ENCODE results near the gene CCNO. TPM values are rescaled to one million over a fixed set of nuclear protein-coding genes. Genes with fewer than 3 reads are reported as not detected.

CCNO gene
- total RNA-seq, 1 experiment from 2014 or later = 11.7 TPM

DNA sequence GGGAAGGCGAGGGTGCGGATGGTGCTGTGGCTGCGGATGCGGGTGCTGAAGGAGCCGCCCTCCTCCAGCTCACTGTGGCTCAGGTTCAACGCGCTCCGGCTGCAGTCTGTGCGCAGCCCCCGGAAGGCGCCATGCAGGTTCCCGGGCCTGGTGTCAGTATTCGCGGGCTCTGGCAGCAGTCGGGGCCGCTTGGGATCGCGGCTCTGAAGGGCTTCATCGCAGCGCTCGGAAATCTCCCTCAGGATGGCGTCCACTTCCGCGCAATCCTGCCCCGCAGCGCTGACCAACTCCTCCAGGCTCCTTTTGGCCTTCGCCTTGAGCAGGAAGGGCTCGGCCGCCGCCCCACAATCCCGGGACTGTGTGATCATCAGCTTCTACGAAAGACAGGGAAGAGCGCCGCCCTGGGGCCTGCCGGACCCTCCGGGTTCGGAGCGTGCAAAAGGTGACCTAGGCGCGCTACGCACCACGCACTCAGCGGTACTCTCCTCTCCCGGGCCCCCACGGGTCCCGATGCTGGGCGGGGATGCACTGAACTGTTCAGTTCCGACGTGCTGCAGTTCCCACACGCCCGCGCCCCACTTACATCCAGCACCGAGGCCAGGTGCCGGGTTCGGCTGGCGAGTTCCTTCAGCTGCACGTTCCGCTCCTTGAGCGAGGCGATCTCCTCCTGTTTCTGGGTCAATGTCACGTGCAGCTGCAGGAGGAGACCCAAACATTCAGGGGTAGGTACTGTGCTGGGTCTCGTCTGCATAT is 12.8 kb downstream of the CCNO start:
- intact Hi-C loops (cut with micrococcal nuclease) = no loop called here
- POLR2A ChIA-PET = interaction anchor here (1.2 kb wide), 1 partner anchor 12 kb away, joined by 5 read pairs; the partner anchor contains the start of gene CCNO
- H3K9me3 Mint-ChIP-seq (ENCODE audit: unreplicated experiment) = no peaks in the 10 kb centered on the region
- TF ChIP-seq, protein P1, sequence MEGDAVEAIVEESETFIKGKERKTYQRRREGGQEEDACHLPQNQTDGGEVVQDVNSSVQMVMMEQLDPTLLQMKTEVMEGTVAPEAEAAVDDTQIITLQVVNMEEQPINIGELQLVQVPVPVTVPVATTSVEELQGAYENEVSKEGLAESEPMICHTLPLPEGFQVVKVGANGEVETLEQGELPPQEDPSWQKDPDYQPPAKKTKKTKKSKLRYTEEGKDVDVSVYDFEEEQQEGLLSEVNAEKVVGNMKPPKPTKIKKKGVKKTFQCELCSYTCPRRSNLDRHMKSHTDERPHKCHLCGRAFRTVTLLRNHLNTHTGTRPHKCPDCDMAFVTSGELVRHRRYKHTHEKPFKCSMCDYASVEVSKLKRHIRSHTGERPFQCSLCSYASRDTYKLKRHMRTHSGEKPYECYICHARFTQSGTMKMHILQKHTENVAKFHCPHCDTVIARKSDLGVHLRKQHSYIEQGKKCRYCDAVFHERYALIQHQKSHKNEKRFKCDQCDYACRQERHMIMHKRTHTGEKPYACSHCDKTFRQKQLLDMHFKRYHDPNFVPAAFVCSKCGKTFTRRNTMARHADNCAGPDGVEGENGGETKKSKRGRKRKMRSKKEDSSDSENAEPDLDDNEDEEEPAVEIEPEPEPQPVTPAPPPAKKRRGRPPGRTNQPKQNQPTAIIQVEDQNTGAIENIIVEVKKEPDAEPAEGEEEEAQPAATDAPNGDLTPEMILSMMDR (IDR thresholded peaks at IDR 0.05; ENCODE audit: unreplicated experiment) = no peak
- CTCF ChIA-PET = no interaction called here
- no peaks in the 10 kb centered on the region for H3K36me3 Mint-ChIP-seq (ENCODE audit: insufficient read depth, unreplicated experiment)
- no peaks in the 10 kb centered on the region for H3K27me3 Mint-ChIP-seq (ENCODE audit: insufficient read depth, unreplicated experiment)
- no TSS peak for BruUV-seq (replicated peaks)
- no peak for DNase-seq (ENCODE audit: unreplicated experiment)
- H3K4me1 Mint-ChIP-seq (ENCODE audit: insufficient read depth, unreplicated experiment) = no peaks in the 10 kb centered on the region
- H3K4me3 Mint-ChIP-seq (ENCODE audit: unreplicated experiment) = no peak overlapping the region
- H3K27ac Mint-ChIP-seq (ENCODE audit: low read depth, unreplicated experiment) = no peak overlapping the region

GRCh38 chr5:55219770-55220169 is 13.6 kb downstream of the CCNO start:
- no peak for DNase-seq (ENCODE audit: unreplicated experiment)
- Mint-ChIP-seq H3K4me1 (ENCODE audit: insufficient read depth, unreplicated experiment) (no peaks in the 10 kb centered on the region), H3K27ac (ENCODE audit: low read depth, unreplicated experiment) (no peak overlapping the region), H3K27me3 (ENCODE audit: insufficient read depth, unreplicated experiment) (no peaks in the 10 kb centered on the region), H3K4me3 (ENCODE audit: unreplicated experiment) (no peak overlapping the region), H3K9me3 (ENCODE audit: unreplicated experiment) (no peaks in the 10 kb centered on the region), H3K36me3 (ENCODE audit: insufficient read depth, unreplicated experiment) (no peaks in the 10 kb centered on the region)
- intact Hi-C loops (cut with micrococcal nuclease) = no loop called here
- ChIA-PET CTCF (no interaction called here), POLR2A (no interaction called here)
- TF ChIP-seq, protein P1 (IDR thresholded peaks at IDR 0.05; ENCODE audit: unreplicated experiment) = no peak
- no TSS peak for BruUV-seq (replicated peaks)

DNA sequence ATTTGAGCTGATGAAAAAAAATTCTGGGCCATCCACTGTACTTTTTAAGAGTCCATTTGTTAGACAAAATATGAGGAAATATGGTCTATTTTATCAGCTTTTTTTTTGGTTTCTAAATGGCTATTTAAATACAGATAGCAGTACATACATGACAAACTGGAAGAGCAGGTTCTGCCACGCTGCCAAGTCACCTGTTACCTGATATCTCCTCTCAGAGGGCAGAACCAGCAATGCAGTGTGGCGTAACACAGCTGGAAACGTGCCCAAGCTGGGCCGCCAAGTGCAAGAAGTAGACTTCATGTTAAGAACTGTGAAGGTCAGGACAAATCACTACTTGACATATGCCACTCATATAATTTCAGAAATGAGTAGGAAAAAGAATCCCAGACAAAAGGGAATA is 14.4 kb downstream of the CCNO start:
- TF ChIP-seq, protein P1 (IDR thresholded peaks at IDR 0.05; ENCODE audit: unreplicated experiment) = no peak
- ChIA-PET CTCF (interaction anchor here (0.6 to 0.7 kb wide), 2 partner anchors 47 to 187 kb away, joined by 3 read pairs; no protein-coding TSS in a partner anchor), POLR2A (interaction anchor here (0.8 kb wide), 1 partner anchor 14 kb away, joined by 4 read pairs; the partner anchor contains the start of gene CCNO)
- H3K9me3 Mint-ChIP-seq (ENCODE audit: unreplicated experiment) = no peaks in the 10 kb centered on the region
- no TSS peak for BruUV-seq (replicated peaks)
- H3K27ac Mint-ChIP-seq (ENCODE audit: low read depth, unreplicated experiment) = no peak overlapping the region
- intact Hi-C loops (cut with micrococcal nuclease) = no loop called here
- no peaks in the 10 kb centered on the region for H3K27me3 Mint-ChIP-seq (ENCODE audit: insufficient read depth, unreplicated experiment)
- no peak overlapping the region for H3K4me3 Mint-ChIP-seq (ENCODE audit: unreplicated experiment)
- no peaks in the 10 kb centered on the region for H3K36me3 Mint-ChIP-seq (ENCODE audit: insufficient read depth, unreplicated experiment)
- no peaks in the 10 kb centered on the region for H3K4me1 Mint-ChIP-seq (ENCODE audit: insufficient read depth, unreplicated experiment)
- DNase-seq (ENCODE audit: unreplicated experiment) = peak; percentile 73

GRCh38 chr5:55211184-55211874 is 22.1 kb downstream of the CCNO start:
- DNase-seq (ENCODE audit: unreplicated experiment) = no peak
- Mint-ChIP-seq H3K36me3 (ENCODE audit: insufficient read depth, unreplicated experiment) (peaks cover 5% of the 10 kb centered on the region), H3K9me3 (ENCODE audit: unreplicated experiment) (no peaks in the 10 kb centered on the region), H3K4me3 (ENCODE audit: unreplicated experiment) (no peak overlapping the region), H3K4me1 (ENCODE audit: insufficient read depth, unreplicated experiment) (peaks cover 5% of the 10 kb centered on the region), H3K27ac (ENCODE audit: low read depth, unreplicated experiment) (no peak overlapping the region), H3K27me3 (ENCODE audit: insufficient read depth, unreplicated experiment) (no peaks in the 10 kb centered on the region)
- intact Hi-C loops (cut with micrococcal nuclease) = no loop called here
- TF ChIP-seq, protein P1 (IDR thresholded peaks at IDR 0.05; ENCODE audit: unreplicated experiment) = no peak
- BruUV-seq (replicated peaks) = no TSS peak
- ChIA-PET POLR2A (interaction anchor here (0.8 kb wide), 1 partner anchor 14 kb away, joined by 3 read pairs; no protein-coding TSS in a partner anchor), CTCF (interaction anchor here (0.7 kb wide), 1 partner anchor 44 kb away, joined by 3 read pairs; no protein-coding TSS in a partner anchor)
